OCI-LY3 (cell line): ENCODE data around the gene TLE3.

Experiments used
- H2AFZ ChIP-seq: fragments of 200-600, 300-600 bp; shearing (Covaris generic); 2 replicates; pipeline ENCODE4 v1.6.0; 2014; ENCODE audit warnings: antibody characterized with exemption, low read depth, low read length
- H3K27ac ChIP-seq: fragments of 200-600, 300-600 bp; sonication (generic); 2 replicates; pipeline ENCODE4 v1.5.1; 2014; ENCODE audit warnings: mild to moderate bottlenecking, low read length, moderate library complexity, mixed read lengths
- H3K27me3 ChIP-seq: fragments of 200-600, 300-600 bp; sonication (generic); 2 replicates; pipeline ENCODE4 v1.6.1; 2014; ENCODE audit warnings: low read depth, low read length, mixed read lengths
- H3K36me3 ChIP-seq: fragments of 200-600, 300-600 bp; sonication (generic); replicated peaks from 2 replicates; pipeline ENCODE3; 2014; ENCODE audit warnings: low read depth, low read length, mixed read lengths
- H3K4me1 ChIP-seq: fragments of 300-600, 200-600 bp; sonication (generic); 2 replicates; pipeline ENCODE4 v1.6.1; 2014; ENCODE audit warnings: low read length, mixed read lengths
- H3K4me2 ChIP-seq: fragments of 200-600, 300-600 bp; sonication (generic); 2 replicates; pipeline ENCODE4 v1.6.1; 2014; ENCODE audit warnings: low read length, mixed read lengths
- H3K4me3 ChIP-seq: fragments of 300-600, 200-600 bp; sonication (generic); 2 replicates; pipeline ENCODE4 v1.5.1; 2014; ENCODE audit warnings: antibody characterized with exemption, mild to moderate bottlenecking, low read length, moderate library complexity
- H3K79me2 ChIP-seq: fragments of 300-600, 200-600 bp; shearing (Covaris generic); 2 replicates; pipeline ENCODE4 v1.6.1; 2014; ENCODE audit warnings: mild to moderate bottlenecking, low read length, mixed read lengths
- H3K9ac ChIP-seq: fragments of 300-600, 200-600 bp; shearing (Covaris generic); 2 replicates; pipeline ENCODE4 v1.6.0; 2014; ENCODE audit warnings: mild to moderate bottlenecking, low read length, moderate library complexity
- H3K9me3 ChIP-seq: fragments of 200-600, 300-600 bp; shearing (Covaris generic); 2 replicates; pipeline ENCODE4 v1.6.1; 2014; ENCODE audit warnings: low read length, mixed read lengths; ENCODE audit not compliant: insufficient read depth
- H4K20me1 ChIP-seq: fragments of 200-600, 300-600 bp; sonication (generic); 2 replicates; pipeline ENCODE4 v1.6.1; 2016; ENCODE audit warnings: low read length, mixed read lengths; ENCODE audit not compliant: insufficient read depth
- CTCF ChIP-seq: fragments of 200-600, 300-600 bp; sonication (generic); IDR thresholded peaks from 2 replicates; pipeline ENCODE4 v1.5.1; 2014; ENCODE audit warnings: antibody characterized with exemption, low read length, low read depth
- EZH2phosphoT487 ChIP-seq: fragments of 200-600 bp; shearing (Covaris generic); IDR thresholded peaks from 2 replicates; pipeline ENCODE4 v1.6.1; 2018; ENCODE audit warnings: antibody characterized with exemption, mixed run types, low read depth

TLE3 gene

GRCh38 chr15:70031713-70032112, 66.0 kb downstream of the TLE3 start:
- no peak overlapping the region for H3K4me2 ChIP-seq
- H3K4me1 ChIP-seq = peaks cover 35% of the 10 kb centered on the region
- H3K36me3 ChIP-seq = no peaks in the 10 kb centered on the region
- TF ChIP-seq EZH2phosphoT487 (no peak), CTCF (no peak)
- no peaks in the 10 kb centered on the region for H3K79me2 ChIP-seq
- no peaks in the 10 kb centered on the region; the same call in 1 of the 2 replicates for H3K27me3 ChIP-seq
- no peak overlapping the region for H2AFZ ChIP-seq
- H3K9ac ChIP-seq = no peak overlapping the region
- no peaks in the 10 kb centered on the region for H3K9me3 ChIP-seq
- H3K27ac ChIP-seq = no peak overlapping the region
- no peak overlapping the region for H3K4me3 ChIP-seq
- H4K20me1 ChIP-seq = no peaks in the 10 kb centered on the region

- Histone ChIP-seq H3K9me3 (no peaks in the 10 kb centered on the region), H3K9ac (no peak overlapping the region), H3K4me2 (no peak overlapping the region), H3K4me3 (no peak overlapping the region), H3K79me2 (no peaks in the 10 kb centered on the region), H3K4me1 (peaks cover 31% of the 10 kb centered on the region), H4K20me1 (no peaks in the 10 kb centered on the region), H3K27ac (no peak overlapping the region), H3K27me3 (no peaks in the 10 kb centered on the region; the same call in 1 of the 2 replicates), H3K36me3 (no peaks in the 10 kb centered on the region), H2AFZ (no peak overlapping the region)
- no peak for TF ChIP-seq EZH2phosphoT487
- TF ChIP-seq CTCF = no peak
These were observed 66.5 kb downstream of the TLE3 start for GRCh38 chr15:70031261-70031660.

- no peak for TF ChIP-seq EZH2phosphoT487
- no peak for TF ChIP-seq CTCF
These were observed 66.9 kb downstream of the TLE3 start for GRCh38 chr15:70030851-70031250.

GRCh38 chr15:70029297-70029701, 68.4 kb downstream of the TLE3 start:
- Histone ChIP-seq H3K4me2 (no peak overlapping the region), H3K79me2 (no peaks in the 10 kb centered on the region), H3K4me3 (no peak overlapping the region), H3K27me3 (no peaks in the 10 kb centered on the region; the same call in 1 of the 2 replicates), H3K27ac (no peak overlapping the region), H2AFZ (no peak overlapping the region), H3K4me1 (peaks cover 12% of the 10 kb centered on the region), H3K9me3 (no peaks in the 10 kb centered on the region), H4K20me1 (no peaks in the 10 kb centered on the region), H3K36me3 (no peaks in the 10 kb centered on the region), H3K9ac (no peak overlapping the region)
- TF ChIP-seq CTCF (no peak), EZH2phosphoT487 (no peak)

More at GRCh38 chr15:70030851-70031250, 66.9 kb downstream of the TLE3 start:
- Histone ChIP-seq H3K4me2 (no peak overlapping the region), H3K36me3 (no peaks in the 10 kb centered on the region), H3K79me2 (no peaks in the 10 kb centered on the region), H3K27ac (no peak overlapping the region), H4K20me1 (no peaks in the 10 kb centered on the region), H3K4me1 (peaks cover 27% of the 10 kb centered on the region), H3K27me3 (no peaks in the 10 kb centered on the region; the same call in 1 of the 2 replicates), H3K4me3 (no peak overlapping the region), H3K9me3 (no peaks in the 10 kb centered on the region), H3K9ac (no peak overlapping the region), H2AFZ (no peak overlapping the region)
